ENCODE data around the gene ZDHHC8. TPM values are rescaled to one million over a fixed set of nuclear protein-coding genes. Genes with fewer than 3 reads are reported as not detected.

The ZDHHC8 gene
- polyA plus RNA-seq, 1 donor (not counting 4 experiments of a cell fraction or from before 2014, with no cell fraction given): 16.0 TPM

DNA sequence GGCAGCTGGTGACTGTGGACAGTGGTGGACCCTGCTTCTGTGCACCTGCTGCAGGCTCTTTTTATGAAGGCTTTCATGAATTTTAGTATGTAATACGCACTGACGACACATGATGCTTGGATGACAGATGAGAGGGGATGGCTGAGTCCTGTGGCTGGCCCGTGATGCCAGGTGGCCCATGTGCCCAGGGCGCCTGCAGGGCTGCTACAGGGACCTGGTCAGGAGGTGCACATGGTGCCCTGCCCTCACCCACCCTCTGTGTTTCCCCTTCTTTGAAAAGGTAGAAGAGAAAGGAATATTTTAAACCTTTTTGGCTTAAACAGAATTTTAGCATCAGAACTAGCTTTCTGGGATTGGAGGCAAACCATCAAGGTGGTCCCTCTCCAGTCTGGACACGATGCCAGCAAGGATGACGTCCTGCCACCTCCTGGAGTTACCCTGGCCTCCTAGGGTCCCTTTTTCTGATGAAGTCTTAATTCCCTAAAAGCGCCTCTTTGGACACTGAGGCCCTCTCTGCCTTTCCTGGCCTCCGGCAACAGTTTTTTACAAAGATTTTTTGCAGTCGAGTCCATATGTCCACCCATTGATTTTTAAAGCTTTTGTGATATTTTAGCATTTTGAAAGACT lies 21.1 kb upstream of the ZDHHC8 start:
- Histone ChIP-seq H3K4me3 (ENCODE audit: control insufficient read depth in 2 of 3, extremely low read depth in 1 of 3, insufficient read depth in 2 of 3, low read depth in 1 of 3, low read length in 3 of 3) (no peak overlapping the region), H3K27me3 (ENCODE audit: control insufficient read depth, extremely low read depth, insufficient read depth, low read length) (no peaks in the 10 kb centered on the region), H3K36me3 (ENCODE audit: control insufficient read depth in 2 of 2, extremely low read depth in 1 of 2, insufficient read depth in 2 of 2, low read length in 2 of 2) (peaks cover 54 to 58% of the 10 kb centered on the region in 2 experiments), H3K4me1 (ENCODE audit: control insufficient read depth, extremely low read depth, insufficient read depth, low read length) (peaks cover under 1% of the 10 kb centered on the region), H3K9ac (ENCODE audit: control insufficient read depth, extremely low read depth, insufficient read depth, low read length) (no peak overlapping the region), H4K20me1 (ENCODE audit: control insufficient read depth, extremely low read depth, insufficient read depth, low read length) (no peaks in the 10 kb centered on the region), H3K79me2 (ENCODE audit: control insufficient read depth, insufficient read depth, low read length) (peaks cover 19% of the 10 kb centered on the region), H3K9me3 (ENCODE audit: control insufficient read depth, low read depth, low read length) (no peaks in the 10 kb centered on the region), H3K27ac (ENCODE audit: control insufficient read depth, insufficient read depth, low read length) (no peak overlapping the region), H3K4me2 (ENCODE audit: control insufficient read depth, extremely low read depth, insufficient read depth, low read depth, low read length) (no peak overlapping the region), H3K9me1 (ENCODE audit: control insufficient read depth, extremely low read depth, insufficient read depth, low read length) (no peaks in the 10 kb centered on the region), H2AFZ (ENCODE audit: control insufficient read depth, low read length) (no peak overlapping the region)
- TF ChIP-seq, protein P1, sequence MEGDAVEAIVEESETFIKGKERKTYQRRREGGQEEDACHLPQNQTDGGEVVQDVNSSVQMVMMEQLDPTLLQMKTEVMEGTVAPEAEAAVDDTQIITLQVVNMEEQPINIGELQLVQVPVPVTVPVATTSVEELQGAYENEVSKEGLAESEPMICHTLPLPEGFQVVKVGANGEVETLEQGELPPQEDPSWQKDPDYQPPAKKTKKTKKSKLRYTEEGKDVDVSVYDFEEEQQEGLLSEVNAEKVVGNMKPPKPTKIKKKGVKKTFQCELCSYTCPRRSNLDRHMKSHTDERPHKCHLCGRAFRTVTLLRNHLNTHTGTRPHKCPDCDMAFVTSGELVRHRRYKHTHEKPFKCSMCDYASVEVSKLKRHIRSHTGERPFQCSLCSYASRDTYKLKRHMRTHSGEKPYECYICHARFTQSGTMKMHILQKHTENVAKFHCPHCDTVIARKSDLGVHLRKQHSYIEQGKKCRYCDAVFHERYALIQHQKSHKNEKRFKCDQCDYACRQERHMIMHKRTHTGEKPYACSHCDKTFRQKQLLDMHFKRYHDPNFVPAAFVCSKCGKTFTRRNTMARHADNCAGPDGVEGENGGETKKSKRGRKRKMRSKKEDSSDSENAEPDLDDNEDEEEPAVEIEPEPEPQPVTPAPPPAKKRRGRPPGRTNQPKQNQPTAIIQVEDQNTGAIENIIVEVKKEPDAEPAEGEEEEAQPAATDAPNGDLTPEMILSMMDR (optimal IDR thresholded peaks at IDR 0.05 in 1 of 3, IDR thresholded peaks at IDR 0.05 in 1 of 3, conservative IDR thresholded peaks at IDR 0.05 in 1 of 3; ENCODE audit: extremely low read depth in 1 of 3, insufficient read depth in 2 of 3, low read length in 3 of 3): no peak
- TF ChIP-seq EZH2 (IDR thresholded peaks at IDR 0.05; ENCODE audit: low read length): no peak
- no peak for FAIRE-seq
- dilution Hi-C loops (cut with MboI; ENCODE audit: extremely low pct_ligation_motif_present, low sequenced_read_pairs): no loop called here
- DNase-seq (ENCODE audit: low read depth, low spot score): no peak

DNA sequence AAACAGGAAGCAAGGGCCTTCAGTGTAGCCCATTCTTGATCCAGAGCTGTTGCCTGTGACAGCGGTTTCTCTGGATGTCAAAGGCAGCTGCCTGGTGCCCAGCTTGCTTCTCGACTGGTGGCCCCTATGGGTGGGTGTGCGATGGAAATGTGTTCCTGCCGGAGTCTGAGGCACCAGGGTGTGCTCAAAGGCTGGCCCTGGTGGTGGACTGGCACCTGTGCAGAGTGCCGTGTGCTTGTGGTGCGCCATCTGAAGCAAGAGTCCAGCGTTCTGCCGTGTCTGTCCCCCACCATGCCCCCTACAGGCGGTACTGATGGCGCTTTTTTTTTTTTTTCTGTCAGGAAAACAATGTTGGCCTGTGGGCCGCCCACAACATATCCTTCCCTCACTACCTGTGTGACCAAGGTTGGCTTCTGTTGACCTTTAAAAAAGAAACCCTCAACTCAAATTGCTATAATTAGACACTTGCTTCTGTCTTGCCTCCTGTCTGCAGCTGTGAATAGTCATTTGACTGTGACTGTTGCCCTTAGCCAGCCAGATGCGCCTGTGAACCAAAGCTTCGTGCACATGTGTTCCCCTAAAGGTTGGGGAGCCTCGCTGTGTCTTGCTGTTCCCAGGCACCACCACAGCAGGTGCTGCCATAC lies 20.4 kb upstream of the ZDHHC8 start:
- TF ChIP-seq, protein P1 (optimal IDR thresholded peaks at IDR 0.05 in 1 of 3, IDR thresholded peaks at IDR 0.05 in 1 of 3, conservative IDR thresholded peaks at IDR 0.05 in 1 of 3; ENCODE audit: extremely low read depth in 1 of 3, insufficient read depth in 2 of 3, low read length in 3 of 3): peak; percentile 35 to 49 (median 40)
- no peak for TF ChIP-seq EZH2 (IDR thresholded peaks at IDR 0.05; ENCODE audit: low read length)
- peaks cover 8% of the 10 kb centered on the region for H3K4me1 ChIP-seq (ENCODE audit: control insufficient read depth, extremely low read depth, insufficient read depth, low read length)
- H3K27me3 ChIP-seq (ENCODE audit: control insufficient read depth, extremely low read depth, insufficient read depth, low read length): no peaks in the 10 kb centered on the region
- H3K9me3 ChIP-seq (ENCODE audit: control insufficient read depth, low read depth, low read length): no peaks in the 10 kb centered on the region
- no peak overlapping the region for H3K27ac ChIP-seq (ENCODE audit: control insufficient read depth, insufficient read depth, low read length)
- dilution Hi-C loops (cut with MboI; ENCODE audit: extremely low pct_ligation_motif_present, low sequenced_read_pairs): no loop called here
- H2AFZ ChIP-seq (ENCODE audit: control insufficient read depth, low read length): no peak overlapping the region
- peaks cover 26% of the 10 kb centered on the region for H3K79me2 ChIP-seq (ENCODE audit: control insufficient read depth, insufficient read depth, low read length)
- H4K20me1 ChIP-seq (ENCODE audit: control insufficient read depth, extremely low read depth, insufficient read depth, low read length): no peaks in the 10 kb centered on the region
- H3K4me2 ChIP-seq (ENCODE audit: control insufficient read depth, extremely low read depth, insufficient read depth, low read depth, low read length): no peak overlapping the region
- no peak for DNase-seq (ENCODE audit: low read depth, low spot score)
- H3K9me1 ChIP-seq (ENCODE audit: control insufficient read depth, extremely low read depth, insufficient read depth, low read length): no peaks in the 10 kb centered on the region
- H3K4me3 ChIP-seq (ENCODE audit: control insufficient read depth in 2 of 3, extremely low read depth in 1 of 3, insufficient read depth in 2 of 3, low read depth in 1 of 3, low read length in 3 of 3): no peak overlapping the region
- peaks cover 52 to 59% of the 10 kb centered on the region in 2 experiments for H3K36me3 ChIP-seq (ENCODE audit: control insufficient read depth in 2 of 2, extremely low read depth in 1 of 2, insufficient read depth in 2 of 2, low read length in 2 of 2)
- no peak for FAIRE-seq
- H3K9ac ChIP-seq (ENCODE audit: control insufficient read depth, extremely low read depth, insufficient read depth, low read length): no peak overlapping the region
